ENCODE results near the gene BSND. TPM values are rescaled to one million over a fixed set of nuclear protein-coding genes. Genes with fewer than 3 reads are reported as not detected.

The BSND gene
- total and polyA plus RNA-seq, 2 donors, result 0.11 to 0.14 TPM

- no peaks in the 10 kb centered on the region for H3K9me3 ChIP-seq (ENCODE audit: control insufficient read depth in 2 of 2, insufficient read depth in 1 of 2, low read length in 1 of 2)
- H3K4me1 ChIP-seq (ENCODE audit: control insufficient read depth in 2 of 2, insufficient read depth in 2 of 2, low read length in 2 of 2), result no peaks in the 10 kb centered on the region
- H3K4me3 ChIP-seq (ENCODE audit: low read length in 2 of 2), result no peak overlapping the region
- no peaks in the 10 kb centered on the region for H3K36me3 ChIP-seq (ENCODE audit: control insufficient read depth in 2 of 2, insufficient read depth in 2 of 2, low read length in 1 of 2)
- H3K27ac ChIP-seq (ENCODE audit: low read depth in 1 of 2, low read length in 1 of 2), result no peak overlapping the region
- WGBS, result 6% methylated on average over 23 of the region's 23 CpGs
- DNase-seq (ENCODE audit: low read depth in 6 of 9, low spot score in 9 of 9), result peak; percentile 9 to 72 (median 39)
- H3K27me3 ChIP-seq (ENCODE audit: control insufficient read depth in 2 of 2, insufficient read depth in 1 of 2, low read length in 1 of 2), result peaks cover 24 to 72% of the 10 kb centered on the region in 2 donors
These were observed 2.3 kb upstream of the BSND start for GRCh38 chr1:54996359-54996868.

DNA sequence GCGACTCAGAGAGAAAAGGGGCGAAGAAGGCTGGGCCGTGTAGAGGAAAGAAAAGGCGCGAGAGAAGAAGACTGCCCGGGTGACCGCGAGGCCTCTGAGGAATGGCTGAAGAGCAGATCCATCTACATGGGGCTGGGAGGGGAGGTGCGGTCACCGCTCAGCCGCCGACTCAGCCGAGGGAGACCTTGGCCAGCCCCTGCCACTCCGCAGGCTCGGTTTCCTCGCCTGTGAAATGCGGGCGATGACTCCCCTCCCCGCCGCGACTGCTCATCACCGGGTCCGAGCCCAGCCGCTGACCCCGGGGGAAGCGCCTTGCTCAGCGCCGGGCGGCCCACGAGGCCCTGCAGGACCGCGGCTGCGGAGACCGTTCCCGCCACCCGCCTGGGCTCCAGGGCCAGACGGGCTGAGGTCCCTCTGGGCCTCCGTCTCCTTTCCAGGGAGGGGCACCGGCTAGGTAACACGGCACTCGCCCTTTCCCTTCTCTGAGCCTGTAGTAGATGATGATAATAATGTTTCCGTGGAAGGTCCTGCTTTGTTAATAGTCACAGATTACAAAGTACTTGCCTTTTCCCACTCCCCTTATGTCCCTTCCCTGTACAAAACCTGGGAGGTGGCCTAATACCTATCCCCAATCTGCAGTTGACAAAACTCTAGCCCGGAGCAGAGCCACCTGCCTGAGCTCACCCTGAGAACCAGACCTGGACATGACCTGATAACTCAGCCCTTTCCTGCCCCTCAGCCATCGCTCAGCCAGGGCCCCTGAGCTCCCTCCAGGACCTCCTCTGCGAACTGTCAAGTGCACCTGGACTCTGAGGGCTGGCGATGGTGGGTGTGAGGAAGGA lies 1.6 kb upstream of the BSND start:
- DNase-seq (ENCODE audit: low read depth in 6 of 9, low spot score in 9 of 9), result no peak
- Histone ChIP-seq H3K4me3 (ENCODE audit: low read length in 2 of 2) (no peak overlapping the region), H3K9me3 (ENCODE audit: control insufficient read depth in 2 of 2, insufficient read depth in 1 of 2, low read length in 1 of 2) (no peaks in the 10 kb centered on the region), H3K4me1 (ENCODE audit: control insufficient read depth in 2 of 2, insufficient read depth in 2 of 2, low read length in 2 of 2) (no peaks in the 10 kb centered on the region), H3K27ac (ENCODE audit: low read depth in 1 of 2, low read length in 1 of 2) (no peak overlapping the region), H3K36me3 (ENCODE audit: control insufficient read depth in 2 of 2, insufficient read depth in 2 of 2, low read length in 1 of 2) (no peaks in the 10 kb centered on the region), H3K27me3 (ENCODE audit: control insufficient read depth in 2 of 2, insufficient read depth in 1 of 2, low read length in 1 of 2) (peaks cover 24 to 69% of the 10 kb centered on the region in 2 donors)
- WGBS, result 13% methylated on average over 46 of the region's 46 CpGs

DNA sequence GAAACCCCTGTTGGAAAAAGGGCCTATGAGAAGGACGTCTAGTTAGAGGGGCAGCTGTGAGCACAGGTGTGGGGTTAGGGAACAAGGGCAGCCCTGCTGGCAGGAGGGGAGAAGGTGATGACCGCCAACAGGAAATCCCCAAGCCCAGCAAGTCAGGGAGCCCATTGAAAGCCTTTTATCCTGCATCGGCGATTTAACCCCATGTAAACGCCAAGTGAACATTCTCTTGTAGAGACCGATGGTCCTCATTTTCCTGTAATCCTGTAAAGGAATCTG lies 1.1 kb upstream of the BSND start:
- no peak overlapping the region for H3K27ac ChIP-seq (ENCODE audit: low read depth in 1 of 2, low read length in 1 of 2)
- no peaks in the 10 kb centered on the region for H3K4me1 ChIP-seq (ENCODE audit: control insufficient read depth in 2 of 2, insufficient read depth in 2 of 2, low read length in 2 of 2)
- DNase-seq (ENCODE audit: low read depth in 6 of 9, low spot score in 9 of 9), result no peak
- H3K9me3 ChIP-seq (ENCODE audit: control insufficient read depth in 2 of 2, insufficient read depth in 1 of 2, low read length in 1 of 2), result no peaks in the 10 kb centered on the region
- H3K36me3 ChIP-seq (ENCODE audit: control insufficient read depth in 2 of 2, insufficient read depth in 2 of 2, low read length in 1 of 2), result no peaks in the 10 kb centered on the region
- no peak overlapping the region for H3K4me3 ChIP-seq (ENCODE audit: low read length in 2 of 2)
- peaks cover 24 to 67% of the 10 kb centered on the region in 2 donors for H3K27me3 ChIP-seq (ENCODE audit: control insufficient read depth in 2 of 2, insufficient read depth in 1 of 2, low read length in 1 of 2)
- 68% methylated on average over 6 of the region's 6 CpGs for WGBS

DNA sequence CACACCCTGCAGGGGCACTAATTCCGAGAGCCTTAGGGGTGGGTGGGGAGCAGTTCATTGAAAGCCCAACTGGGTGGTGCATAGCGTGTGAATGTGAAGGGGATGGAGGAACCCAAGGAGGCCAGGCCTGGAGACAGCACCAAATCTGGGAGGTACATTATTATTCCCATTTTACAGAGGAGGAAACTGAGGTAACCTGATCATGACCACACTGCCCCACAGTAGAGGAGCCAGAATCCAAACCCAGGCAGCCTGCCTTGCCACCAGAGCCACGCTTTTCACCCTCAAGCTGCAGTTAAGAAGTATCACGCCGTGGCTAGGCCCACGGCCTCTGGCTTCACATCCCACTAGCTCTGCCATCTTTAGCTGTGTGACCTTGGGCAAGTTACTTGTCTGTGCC lies 633 bp upstream of the BSND start:
- Histone ChIP-seq H3K27me3 (ENCODE audit: control insufficient read depth in 2 of 2, insufficient read depth in 1 of 2, low read length in 1 of 2) (peaks cover 24 to 67% of the 10 kb centered on the region in 2 donors), H3K36me3 (ENCODE audit: control insufficient read depth in 2 of 2, insufficient read depth in 2 of 2, low read length in 1 of 2) (no peaks in the 10 kb centered on the region), H3K9me3 (ENCODE audit: control insufficient read depth in 2 of 2, insufficient read depth in 1 of 2, low read length in 1 of 2) (no peaks in the 10 kb centered on the region), H3K27ac (ENCODE audit: low read depth in 1 of 2, low read length in 1 of 2) (no peak overlapping the region), H3K4me3 (ENCODE audit: low read length in 2 of 2) (no peak overlapping the region), H3K4me1 (ENCODE audit: control insufficient read depth in 2 of 2, insufficient read depth in 2 of 2, low read length in 2 of 2) (no peaks in the 10 kb centered on the region)
- 92% methylated on average over 6 of the region's 6 CpGs for WGBS
- DNase-seq (ENCODE audit: low read depth in 6 of 9, low spot score in 9 of 9), result no peak

DNA sequence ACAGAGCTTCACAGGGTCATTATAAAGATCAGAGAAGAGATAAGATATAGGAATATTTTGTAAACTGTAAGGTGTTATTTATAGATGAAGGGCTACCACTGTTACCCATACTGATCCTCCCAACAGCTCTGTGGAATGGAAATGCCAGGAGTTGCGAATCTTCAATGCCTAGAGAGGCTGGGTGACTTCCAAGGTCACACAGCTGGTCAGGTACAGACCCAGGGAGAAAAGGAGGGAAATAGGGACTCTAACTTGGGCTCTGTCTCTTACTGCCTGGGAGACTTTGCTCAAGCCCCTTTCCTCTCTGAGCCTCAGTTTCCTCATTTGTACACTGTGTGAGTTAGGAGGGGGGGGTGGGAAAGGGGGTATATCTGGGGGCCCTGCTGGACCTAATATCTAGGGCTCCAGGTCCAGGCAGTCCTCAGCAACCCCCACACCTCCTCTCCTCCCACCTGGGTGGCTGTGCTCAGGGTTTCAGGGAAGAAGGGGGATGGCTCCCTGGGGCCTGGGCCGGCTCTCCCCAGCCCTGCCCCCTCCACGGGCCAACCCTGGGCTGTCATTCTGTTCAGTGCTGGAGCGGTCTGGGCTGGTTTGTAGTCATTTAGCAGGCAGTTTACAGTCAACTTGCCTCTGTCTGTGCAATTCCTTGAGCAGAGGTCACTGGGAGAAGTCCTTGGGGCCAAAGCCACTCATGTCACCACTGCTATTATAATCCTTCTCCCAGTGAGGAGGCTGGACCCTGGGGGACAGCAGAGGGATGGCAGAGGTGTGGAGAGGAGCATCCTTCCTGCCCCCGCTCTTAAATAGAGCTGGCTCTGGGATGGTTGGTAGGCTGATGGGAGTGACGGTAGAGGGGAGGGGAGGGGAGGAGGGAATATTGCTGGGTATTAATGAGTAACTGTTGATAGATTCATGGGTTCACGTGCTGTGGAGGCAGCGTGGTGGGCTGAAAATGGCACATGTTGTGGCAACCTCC lies 1.7 kb downstream of the BSND start:
- Histone ChIP-seq H3K4me3 (ENCODE audit: low read length in 2 of 2) (no peak overlapping the region), H3K27me3 (ENCODE audit: control insufficient read depth in 2 of 2, insufficient read depth in 1 of 2, low read length in 1 of 2) (peaks cover 24 to 53% of the 10 kb centered on the region in 2 donors), H3K36me3 (ENCODE audit: control insufficient read depth in 2 of 2, insufficient read depth in 2 of 2, low read length in 1 of 2) (no peaks in the 10 kb centered on the region), H3K9me3 (ENCODE audit: control insufficient read depth in 2 of 2, insufficient read depth in 1 of 2, low read length in 1 of 2) (no peaks in the 10 kb centered on the region), H3K4me1 (ENCODE audit: control insufficient read depth in 2 of 2, insufficient read depth in 2 of 2, low read length in 2 of 2) (no peaks in the 10 kb centered on the region), H3K27ac (ENCODE audit: low read depth in 1 of 2, low read length in 1 of 2) (no peak overlapping the region)
- DNase-seq (ENCODE audit: low read depth in 6 of 9, low spot score in 9 of 9), result no peak
- WGBS, result 89% methylated on average over 8 of the region's 8 CpGs

DNA sequence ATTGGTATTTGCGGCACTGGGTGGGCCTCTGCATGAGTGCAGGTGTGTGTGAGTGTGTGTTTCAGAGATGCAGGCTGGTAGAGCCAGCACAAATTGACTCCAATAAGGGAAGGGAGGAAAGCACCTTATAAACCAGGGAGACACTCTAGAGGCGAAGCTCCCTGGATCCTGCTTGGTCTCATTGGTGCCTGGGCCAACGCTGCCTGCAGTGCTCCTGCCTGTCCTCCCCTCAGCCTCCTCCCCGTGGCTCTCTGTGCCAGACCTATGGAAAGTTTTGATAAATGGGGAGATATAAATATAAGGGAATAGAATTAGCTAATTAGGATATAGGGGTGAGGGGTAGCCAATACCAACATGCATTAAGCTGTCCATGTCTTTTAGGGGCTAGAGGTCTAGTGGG lies 2.6 kb downstream of the BSND start:
- H3K27me3 ChIP-seq (ENCODE audit: control insufficient read depth in 2 of 2, insufficient read depth in 1 of 2, low read length in 1 of 2), result peaks cover 20 to 44% of the 10 kb centered on the region in 2 donors
- H3K4me3 ChIP-seq (ENCODE audit: low read length in 2 of 2), result no peak overlapping the region
- no peak overlapping the region for H3K27ac ChIP-seq (ENCODE audit: low read depth in 1 of 2, low read length in 1 of 2)
- no peaks in the 10 kb centered on the region for H3K9me3 ChIP-seq (ENCODE audit: control insufficient read depth in 2 of 2, insufficient read depth in 1 of 2, low read length in 1 of 2)
- 94% methylated on average over 4 of the region's 4 CpGs for WGBS
- no peaks in the 10 kb centered on the region for H3K4me1 ChIP-seq (ENCODE audit: control insufficient read depth in 2 of 2, insufficient read depth in 2 of 2, low read length in 2 of 2)
- H3K36me3 ChIP-seq (ENCODE audit: control insufficient read depth in 2 of 2, insufficient read depth in 2 of 2, low read length in 1 of 2), result no peaks in the 10 kb centered on the region
- DNase-seq (ENCODE audit: low read depth in 6 of 9, low spot score in 9 of 9), result no peak

- Histone ChIP-seq H3K4me3 (ENCODE audit: low read length in 2 of 2) (no peak overlapping the region), H3K27me3 (ENCODE audit: control insufficient read depth in 2 of 2, insufficient read depth in 1 of 2, low read length in 1 of 2) (peaks cover 9 to 31% of the 10 kb centered on the region in 2 donors), H3K36me3 (ENCODE audit: control insufficient read depth in 2 of 2, insufficient read depth in 2 of 2, low read length in 1 of 2) (no peaks in the 10 kb centered on the region), H3K27ac (ENCODE audit: low read depth in 1 of 2, low read length in 1 of 2) (no peak overlapping the region), H3K4me1 (ENCODE audit: control insufficient read depth in 2 of 2, insufficient read depth in 2 of 2, low read length in 2 of 2) (no peaks in the 10 kb centered on the region), H3K9me3 (ENCODE audit: control insufficient read depth in 2 of 2, insufficient read depth in 1 of 2, low read length in 1 of 2) (no peaks in the 10 kb centered on the region)
- WGBS, result 52% methylated on average over 2 of the region's 2 CpGs
- no peak for DNase-seq (ENCODE audit: low read depth in 6 of 9, low spot score in 9 of 9)
These were observed 4.0 kb downstream of the BSND start for GRCh38 chr1:55002686-55003085.

DNA sequence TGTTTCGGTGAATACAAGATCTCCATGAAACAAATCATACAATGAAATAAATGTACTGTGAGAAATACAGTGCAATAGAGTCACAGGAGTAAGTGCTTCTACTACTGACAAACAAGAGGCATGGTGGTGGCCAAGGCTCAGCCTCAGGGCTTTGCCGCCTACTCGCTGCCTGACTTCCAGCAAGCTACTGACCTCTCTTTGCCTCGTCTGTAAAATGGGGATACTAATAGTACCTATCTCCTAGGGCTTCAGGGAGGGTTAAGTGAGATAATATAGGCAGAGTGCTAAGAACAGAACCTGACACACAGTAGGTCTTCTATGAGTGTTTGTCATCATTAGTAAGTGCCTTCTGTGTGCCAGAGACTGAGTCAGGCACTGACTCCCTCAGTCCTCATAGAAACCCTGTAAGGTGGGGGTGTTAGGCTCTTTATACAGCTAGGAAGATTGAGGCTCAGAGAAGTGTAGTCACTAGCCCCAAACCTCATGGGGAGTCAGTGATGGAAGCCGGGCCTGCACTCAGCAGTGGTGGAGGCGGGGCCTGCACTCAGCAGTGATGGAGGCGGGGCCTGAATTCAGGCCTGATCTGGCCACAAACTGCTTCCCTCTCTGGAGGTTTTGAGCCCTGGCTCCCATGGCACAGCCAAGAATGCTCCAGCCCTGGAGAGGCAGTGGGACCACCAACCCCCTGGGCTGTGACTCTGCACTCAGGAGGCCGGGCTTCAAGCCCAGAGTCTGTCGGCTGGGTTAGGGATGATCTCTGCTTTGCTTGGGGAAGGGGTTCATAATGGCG lies 6.8 kb downstream of the BSND start:
- no peak overlapping the region for H3K4me3 ChIP-seq (ENCODE audit: low read length in 2 of 2)
- 95% methylated on average over 10 of the region's 10 CpGs for WGBS
- H3K36me3 ChIP-seq (ENCODE audit: control insufficient read depth in 2 of 2, insufficient read depth in 2 of 2, low read length in 1 of 2), result no peaks in the 10 kb centered on the region
- no peaks in the 10 kb centered on the region for H3K4me1 ChIP-seq (ENCODE audit: control insufficient read depth in 2 of 2, insufficient read depth in 2 of 2, low read length in 2 of 2)
- H3K27ac ChIP-seq (ENCODE audit: low read depth in 1 of 2, low read length in 1 of 2), result no peak overlapping the region
- no peaks in the 10 kb centered on the region for H3K9me3 ChIP-seq (ENCODE audit: control insufficient read depth in 2 of 2, insufficient read depth in 1 of 2, low read length in 1 of 2)
- DNase-seq (ENCODE audit: low read depth in 6 of 9, low spot score in 9 of 9), result no peak
- H3K27me3 ChIP-seq (ENCODE audit: control insufficient read depth in 2 of 2, insufficient read depth in 1 of 2, low read length in 1 of 2), result peaks cover 0 to 6% of the 10 kb centered on the region in 2 donors

Data from thymus (tissue), 11 donors.